NCI-H510A treated with DMSO at 0.1 percent for 48 hours (cell line): ENCODE measurements around the gene LGALS16.
"Not testable (repeated sequence)": the region's sequence is repeated elsewhere in the genome, so short reads cannot be mapped to it uniquely, and the experiment has no call there.

Source experiments
- DNase-seq: peaks from one replicate; lab custom pipeline; 2025; lab: John Stamatoyannopoulos, UW

LGALS16 gene, protein sequence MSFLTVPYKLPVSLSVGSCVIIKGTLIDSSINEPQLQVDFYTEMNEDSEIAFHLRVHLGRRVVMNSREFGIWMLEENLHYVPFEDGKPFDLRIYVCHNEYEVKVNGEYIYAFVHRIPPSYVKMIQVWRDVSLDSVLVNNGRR

DNA sequence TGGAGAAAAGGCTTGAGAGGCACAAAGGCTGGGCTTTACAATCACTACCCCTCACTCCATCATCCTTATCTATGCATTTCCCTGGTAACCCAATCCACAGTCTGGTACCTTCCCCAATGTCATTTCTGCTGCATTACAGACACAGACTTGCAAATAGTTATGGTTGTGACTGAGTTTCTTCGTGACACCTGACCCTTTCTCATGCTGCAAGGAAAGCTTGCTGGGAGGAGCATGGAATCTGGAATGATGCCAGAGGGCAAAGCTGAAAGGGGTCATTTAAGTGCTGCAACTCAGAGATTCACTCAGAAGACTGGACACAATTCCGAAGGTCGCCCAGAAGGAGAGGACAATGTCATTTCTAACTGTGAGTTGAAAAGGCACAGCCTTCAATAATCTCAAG, at the start of gene LGALS16:
TSS of gene LGALS16 (plus strand) at position 301 of the 400 bp plus-strand sequence. CDS start at position 350, 49 bp downstream.
- no peak for DNase-seq

- DNase-seq = no peak
These were observed 48.7 kb upstream of the LGALS16 start for GRCh38 chr19:39607021-39607420.

- no peak for DNase-seq
These were observed 48.2 kb upstream of the LGALS16 start for GRCh38 chr19:39607561-39607960.

GRCh38 chr19:39613597-39613996, 42.1 kb upstream of the LGALS16 start:
- no peak for DNase-seq

DNA sequence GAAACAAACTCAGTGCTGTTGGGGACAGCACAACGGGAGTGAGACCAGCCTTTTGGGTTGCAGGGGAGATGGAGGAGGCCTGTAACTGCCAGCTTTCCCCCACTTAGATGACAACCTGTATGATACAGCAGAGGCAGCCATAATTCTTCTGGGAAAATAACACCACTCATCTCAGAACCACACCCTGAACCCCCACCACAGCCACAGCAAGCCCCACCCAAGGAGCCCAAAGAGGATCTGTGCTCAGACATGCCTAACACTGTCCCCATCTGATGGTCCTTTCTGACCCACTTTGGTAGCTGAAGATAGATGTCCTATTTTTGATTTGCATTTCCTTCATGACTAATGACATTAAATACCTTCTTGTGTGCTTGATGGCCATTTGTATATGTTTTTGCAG, 38.0 kb upstream of the LGALS16 start:
- no peak for DNase-seq

DNA sequence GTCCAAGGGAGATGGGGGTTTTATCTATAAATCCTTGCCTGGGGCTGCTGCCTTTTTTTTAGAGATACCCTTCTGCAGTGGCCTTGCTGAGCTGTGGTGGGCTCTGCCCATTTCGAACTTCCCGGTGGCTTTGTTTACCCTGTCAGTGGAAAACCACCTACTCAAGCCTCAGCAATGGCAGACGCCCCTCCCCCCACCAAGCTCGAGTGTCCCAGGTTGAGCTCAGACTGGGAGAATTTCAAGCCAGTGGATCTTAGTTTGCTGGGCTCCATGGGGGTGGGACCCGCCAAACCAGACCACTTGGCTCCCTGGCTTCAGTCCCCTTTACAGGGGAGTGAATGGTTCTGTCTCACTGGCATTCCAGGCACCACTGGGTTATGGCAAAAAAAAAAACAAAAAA, 31.8 kb upstream of the LGALS16 start:
- no peak for DNase-seq

DNA sequence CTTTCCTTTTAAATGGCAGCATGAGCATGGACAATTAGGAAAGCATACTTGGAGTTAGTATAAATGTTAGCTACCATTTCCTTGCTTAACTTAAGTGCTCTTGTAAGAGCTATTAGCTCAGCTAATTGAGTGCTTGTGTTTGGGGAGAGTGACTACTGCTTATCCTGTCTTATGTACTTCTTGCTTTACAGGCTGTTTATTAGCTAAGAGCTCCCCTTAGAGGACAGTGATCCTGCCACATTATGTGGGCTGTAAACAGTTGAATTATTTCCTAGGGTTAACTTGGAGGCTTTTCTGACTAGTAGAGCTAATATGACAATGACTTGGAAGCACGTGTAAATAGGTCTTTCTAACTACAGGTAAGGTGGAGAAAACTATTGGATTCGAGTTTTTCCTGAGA, 28.1 kb upstream of the LGALS16 start:
- not testable (repeated sequence) for DNase-seq

DNA sequence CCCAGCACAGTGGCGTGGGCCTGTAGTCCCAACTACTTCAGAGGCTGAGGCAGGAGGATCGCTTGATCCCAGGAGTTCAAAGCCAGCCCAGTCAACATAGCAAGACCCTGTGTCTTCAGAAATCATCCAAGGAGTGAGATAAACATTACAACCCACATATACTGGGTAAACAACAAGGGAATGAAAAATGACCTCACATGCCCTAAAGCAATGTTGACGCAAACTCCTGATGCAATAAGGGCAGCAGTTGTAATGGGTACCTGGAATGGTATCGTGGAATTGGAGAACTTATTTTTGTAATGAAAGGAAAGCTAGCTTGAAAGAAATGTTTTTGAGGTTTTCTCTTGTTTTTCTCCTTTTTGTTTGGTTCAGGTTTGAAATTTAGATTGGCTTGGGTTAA, 24.5 kb upstream of the LGALS16 start:
- no peak for DNase-seq

DNA sequence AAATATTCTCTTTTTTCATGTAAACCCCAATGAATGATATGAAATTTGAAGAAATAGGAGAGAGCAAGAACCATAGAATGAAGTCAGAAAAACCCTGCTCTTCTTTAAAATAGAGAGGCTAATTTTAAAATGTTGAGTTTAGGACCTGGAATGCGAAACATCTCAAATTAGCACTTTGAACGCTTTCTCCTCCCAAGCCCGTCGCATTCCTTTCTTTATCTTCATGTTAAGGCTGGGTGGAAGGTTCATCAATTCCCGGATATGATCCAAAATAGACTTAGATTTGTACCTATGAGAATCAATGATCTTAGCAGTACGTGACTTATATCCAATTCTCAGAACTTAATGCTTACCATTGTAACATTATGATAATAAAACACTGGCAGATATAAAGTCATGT, 24.1 kb upstream of the LGALS16 start:
- DNase-seq = no peak

GRCh38 chr19:39637891-39638290, 17.8 kb upstream of the LGALS16 start:
- DNase-seq = no peak

DNA sequence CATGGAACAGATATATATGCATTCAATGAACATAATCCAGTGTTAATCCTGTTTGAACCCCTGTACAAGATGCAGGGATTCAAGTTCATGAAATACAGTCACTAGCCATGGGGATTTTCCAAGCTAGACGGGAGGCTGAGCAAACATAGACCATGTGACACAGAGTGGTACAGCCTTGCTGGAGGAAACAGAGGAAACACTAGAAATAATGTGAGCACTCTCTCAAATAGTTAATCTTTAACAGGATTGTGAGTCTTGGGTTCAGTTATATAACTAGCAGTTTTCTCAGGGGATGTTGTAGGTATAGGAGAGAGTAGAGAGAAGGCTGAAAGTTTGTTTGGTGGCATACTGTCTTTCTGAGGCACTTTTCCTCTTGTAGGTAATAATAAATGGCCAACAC, 13.9 kb upstream of the LGALS16 start:
- DNase-seq = no peak

DNA sequence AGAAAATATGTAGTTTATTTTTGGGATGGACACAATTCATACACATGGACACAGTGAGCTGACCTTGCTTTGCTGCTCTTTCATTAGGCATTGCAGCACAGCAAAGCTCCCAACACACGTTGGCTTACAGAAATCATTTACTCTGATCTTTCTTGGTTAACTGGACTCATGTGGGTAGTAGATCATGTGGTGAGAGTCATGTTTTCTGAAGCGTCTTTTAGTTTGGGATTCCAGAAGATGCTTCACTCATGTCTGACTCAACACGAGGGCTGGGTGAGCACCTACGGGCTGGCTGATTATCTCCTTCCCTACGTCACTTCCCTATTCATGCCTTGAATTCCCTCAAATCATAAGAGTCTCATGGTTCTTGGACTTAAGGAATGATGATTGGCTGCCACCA, 12.1 kb upstream of the LGALS16 start:
- no peak for DNase-seq

DNA sequence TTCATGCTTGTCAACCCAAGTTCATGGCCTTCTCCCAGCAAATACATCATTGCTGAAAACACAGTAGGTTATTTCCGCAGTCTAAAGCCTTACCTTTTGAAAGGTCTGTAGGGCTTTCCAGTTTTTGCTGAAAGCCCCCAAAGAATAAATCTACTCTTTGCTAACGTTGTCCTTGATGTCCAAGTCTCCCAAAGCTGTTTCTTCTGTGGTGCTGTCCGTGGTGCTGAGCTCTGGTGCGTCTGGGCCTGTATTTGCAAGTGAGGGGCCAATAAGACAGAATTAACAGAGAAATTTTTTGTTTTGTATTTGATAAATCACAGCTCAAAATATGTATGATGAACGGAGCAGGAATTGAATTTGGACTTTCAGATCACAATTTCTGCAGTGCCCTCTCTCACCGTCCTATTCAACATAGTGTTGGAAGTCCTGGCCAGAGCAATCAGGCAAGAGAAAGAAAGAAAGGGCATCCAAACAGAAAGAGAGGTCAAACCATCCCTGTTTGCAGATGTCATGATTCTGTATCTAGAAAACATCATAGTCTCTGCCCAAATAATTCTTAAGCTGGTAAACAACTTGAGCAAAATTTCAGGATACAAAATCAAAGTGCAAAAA, 9.8 kb upstream of the LGALS16 start:
- no peak for DNase-seq

DNA sequence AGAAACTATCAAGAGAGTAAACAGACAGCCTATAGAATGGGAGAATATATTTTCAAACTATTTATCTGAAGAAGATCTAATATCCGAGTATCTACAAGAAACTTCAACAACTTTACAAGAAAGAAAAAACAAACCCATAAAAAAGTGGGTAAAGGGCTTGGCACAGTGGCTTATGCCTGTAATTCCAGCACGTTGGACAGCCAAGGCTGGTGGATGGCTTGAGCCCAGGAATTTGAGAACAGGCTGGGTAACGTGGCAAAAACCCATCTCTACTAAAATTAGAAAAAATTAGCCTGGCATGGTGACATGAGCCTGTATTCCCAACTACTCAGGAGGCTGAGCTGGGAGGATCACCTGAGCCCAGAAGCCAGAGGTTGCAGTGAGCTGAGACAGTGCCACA, 7.8 kb upstream of the LGALS16 start:
- no peak for DNase-seq

DNA sequence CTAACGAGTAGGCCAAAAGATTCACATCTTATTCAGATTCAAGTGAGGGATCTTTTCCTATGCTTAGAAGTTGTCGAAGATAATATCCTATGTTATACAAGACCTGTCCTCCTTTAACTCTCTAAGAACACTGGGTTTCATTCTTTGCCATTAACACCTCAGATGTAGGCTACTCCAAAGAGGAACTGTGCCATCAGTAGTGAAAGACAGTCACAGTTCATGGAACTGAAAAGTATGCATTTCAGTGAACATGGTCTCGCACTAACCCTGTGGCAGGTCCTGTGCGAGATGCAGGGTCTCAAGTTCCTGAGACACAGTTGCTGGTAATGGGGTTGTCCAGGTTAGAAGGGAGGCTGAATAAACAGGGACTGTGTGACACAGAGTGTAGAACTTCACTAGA, 4.1 kb downstream of the LGALS16 start:
- DNase-seq = no peak

GRCh38 chr19:39660661-39661060, 4.9 kb downstream of the LGALS16 start:
- DNase-seq = no peak

DNA sequence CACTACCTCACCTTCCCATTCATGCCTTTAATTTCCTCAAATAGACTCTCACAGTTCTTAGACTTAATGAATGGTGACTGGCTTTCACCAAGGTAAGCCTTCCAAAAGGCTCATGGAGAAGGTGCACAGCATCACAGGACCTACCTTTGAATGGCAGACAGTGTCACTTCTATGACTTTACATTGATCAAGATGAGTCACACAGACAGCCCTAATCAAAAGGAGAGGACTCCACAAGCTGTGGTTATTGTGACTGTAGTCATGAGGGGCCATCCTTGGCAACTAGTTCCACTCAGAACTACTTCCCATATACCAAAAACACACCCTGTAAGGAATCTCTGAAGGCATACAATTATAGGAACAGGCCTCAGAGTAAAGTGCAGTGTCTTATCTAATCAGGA, 5.9 kb downstream of the LGALS16 start:
- DNase-seq = no peak

GRCh38 chr19:39669860-39670259, 14.1 kb downstream of the LGALS16 start:
- DNase-seq = not testable (repeated sequence)

- DNase-seq = no peak
These were observed 15.3 kb downstream of the LGALS16 start for GRCh38 chr19:39670998-39671397.

DNA sequence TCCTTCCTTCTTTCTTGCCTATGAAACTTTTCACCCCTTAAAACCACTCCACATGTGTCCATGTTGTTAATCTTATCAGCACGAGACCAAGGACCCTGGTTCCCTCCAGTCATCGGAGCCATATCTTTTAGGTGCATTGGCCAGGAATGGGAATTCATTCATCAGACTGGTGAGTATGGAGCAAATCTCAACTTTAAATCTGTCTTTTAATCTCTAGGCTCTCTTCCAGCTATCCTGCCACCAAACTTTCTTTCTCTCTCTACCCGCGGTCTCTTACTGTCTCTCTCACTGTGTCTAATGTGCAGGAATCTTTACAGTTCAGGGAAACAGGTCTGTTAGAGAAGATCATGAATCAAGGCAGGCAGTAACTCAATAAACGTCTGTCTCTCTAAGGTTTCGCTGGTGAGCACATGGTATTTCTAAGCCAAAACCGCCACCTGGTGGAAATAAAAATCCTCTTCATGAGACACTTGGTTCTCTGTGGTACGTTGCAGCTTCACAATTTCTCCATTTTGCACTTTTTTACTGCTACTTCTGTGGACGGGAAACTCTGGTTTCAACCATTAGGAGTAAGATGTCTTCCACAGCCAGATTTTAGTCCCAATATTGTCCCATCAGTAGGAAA, 16.1 kb downstream of the LGALS16 start:
- peak; percentile 48 for DNase-seq

DNA sequence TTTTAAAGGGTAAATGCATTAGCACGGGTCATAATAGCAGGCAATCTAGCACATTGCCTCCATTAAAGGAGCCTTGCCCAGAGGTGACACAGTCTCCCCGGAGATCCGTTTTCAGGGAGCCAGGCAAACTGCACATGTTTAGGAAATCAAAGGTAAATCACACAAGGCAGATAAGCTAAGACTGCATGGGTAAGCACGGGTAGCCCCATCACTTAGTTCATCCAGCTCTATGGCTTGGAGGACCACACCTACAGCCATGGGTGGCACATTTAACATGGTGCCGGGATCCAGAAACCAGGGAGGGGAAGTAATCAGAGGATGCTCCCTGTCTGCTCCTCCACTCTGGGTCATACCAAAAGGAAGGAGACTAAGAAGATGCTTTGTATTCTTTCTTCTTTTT, 16.8 kb downstream of the LGALS16 start:
- no peak for DNase-seq

- DNase-seq = not testable (repeated sequence)
These were observed 18.1 kb downstream of the LGALS16 start for GRCh38 chr19:39673862-39674261.

DNA sequence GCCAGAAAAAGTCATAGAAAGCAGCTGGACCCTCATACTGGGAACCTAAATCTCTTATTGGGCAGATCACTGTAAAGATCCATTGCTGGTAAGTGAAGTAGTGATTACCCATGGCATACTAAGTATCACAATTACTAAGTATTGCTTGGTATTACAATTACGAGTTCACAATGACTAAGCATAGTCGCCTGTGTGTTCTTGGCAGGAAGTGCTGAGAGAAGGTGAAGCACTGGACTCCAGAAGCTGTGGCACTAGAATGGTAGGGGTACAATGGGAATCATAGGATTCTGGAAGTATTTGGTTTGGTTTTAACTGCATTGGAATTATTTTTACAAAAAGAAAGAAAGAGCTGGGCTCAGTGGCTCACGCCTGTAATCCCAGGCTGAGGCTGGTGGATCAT, 20.3 kb downstream of the LGALS16 start:
- no peak for DNase-seq
